HepG2 (cell line): ENCODE results near the gene GPX5. TPM values are rescaled to one million over a fixed set of nuclear protein-coding genes. Genes with fewer than 3 reads are reported as not detected.
A peak's percentile ranks its signal among the peaks of the same experiment; 100 is the strongest.

Experiments used
- ATF7-NPFF ChIP-seq: sonication (generic); formaldehyde crosslinking; IDR thresholded peaks from 2 replicates; pipeline ENCODE4 v1.8.1; 2023; ENCODE audit warnings: mild to moderate bottlenecking, low read depth, missing genetic modification reagents, moderate library complexity
- BHLHE40 ChIP-seq: IDR thresholded peaks from 2 replicates; pipeline ENCODE4 v1.6.1; 2011; ENCODE audit warnings: low read length, improper control_type of control experiment
- CCAR2 ChIP-seq: fragments of 200-400 bp; formaldehyde crosslinking; optimal IDR thresholded peaks from 2 replicates; pipeline ENCODE3; 2018; ENCODE audit warnings: low read depth, mild to moderate bottlenecking, low read length, moderate library complexity
- ELF3 ChIP-seq: IDR thresholded peaks from 2 replicates; pipeline ENCODE4 v1.6.1; 2016; ENCODE audit warnings: missing genetic modification reagents, missing compliant biosample characterization
- FOXO1 ChIP-seq: sonication (generic); formaldehyde crosslinking; IDR thresholded peaks from 2 replicates; pipeline ENCODE4 v1.4.0; 2020; ENCODE audit warnings: missing genetic modification reagents
- GATAD2A ChIP-seq: IDR thresholded peaks from 2 replicates; pipeline ENCODE4 v1.6.1; 2016
- KAT8 ChIP-seq: IDR thresholded peaks from 2 replicates; pipeline ENCODE4 v1.6.1; 2016; ENCODE audit warnings: missing genetic modification reagents, missing compliant biosample characterization
- KLF15 ChIP-seq: sonication (generic); formaldehyde crosslinking; IDR thresholded peaks from 2 replicates; pipeline ENCODE4 v1.8.1; 2023; ENCODE audit warnings: borderline replicate concordance, mild to moderate bottlenecking, inconsistent platforms, missing genetic modification reagents, mixed read lengths
- MXI1 ChIP-seq: IDR thresholded peaks from 3 replicates; pipeline ENCODE4 v1.6.1; 2012; ENCODE audit warnings: low read depth, low read length, inconsistent platforms, borderline replicate concordance
- PRMT3 ChIP-seq: sonication (generic); formaldehyde crosslinking; IDR thresholded peaks from 2 replicates; pipeline ENCODE4 v1.8.1; 2022; ENCODE audit warnings: low read depth, mild to moderate bottlenecking, moderate library complexity, missing genetic modification reagents, borderline replicate concordance
- RBAK ChIP-seq: sonication (generic); formaldehyde crosslinking; IDR thresholded peaks from 2 replicates; pipeline ENCODE4 v1.5.1; 2020; ENCODE audit warnings: mild to moderate bottlenecking, missing genetic modification reagents
- SATB2 ChIP-seq: sonication (generic); formaldehyde crosslinking; IDR thresholded peaks from 2 replicates; pipeline ENCODE4 v1.5.0; 2020; ENCODE audit warnings: missing genetic modification reagents
- SOX5 ChIP-seq: IDR thresholded peaks from 2 replicates; pipeline ENCODE4 v1.6.1; 2016; ENCODE audit warnings: borderline replicate concordance
- TBL1XR1 ChIP-seq: fragments of 150-350 bp; IDR thresholded peaks from 2 replicates; pipeline ENCODE4 v1.6.1; 2014; ENCODE audit warnings: borderline replicate concordance, low read length; ENCODE audit not compliant: partially characterized antibody
- THAP11 ChIP-seq: IDR thresholded peaks from 2 replicates; pipeline ENCODE4 v1.6.1; 2016; ENCODE audit warnings: missing biosample characterization, missing genetic modification reagents
- ZC3H4 ChIP-seq: sonication (generic); formaldehyde crosslinking; IDR thresholded peaks from 2 replicates; pipeline ENCODE4 v1.4.0; 2020; ENCODE audit warnings: missing genetic modification reagents, borderline replicate concordance
- ZNF12 ChIP-seq: sonication (generic); formaldehyde crosslinking; IDR thresholded peaks from 2 replicates; pipeline ENCODE4 v1.5.0; 2020; ENCODE audit warnings: missing genetic modification reagents
- ZNF224 ChIP-seq: sonication (generic); formaldehyde crosslinking; IDR thresholded peaks from 2 replicates; pipeline ENCODE4 v1.5.0; 2020; ENCODE audit warnings: mild to moderate bottlenecking, missing genetic modification reagents
- ZNF234 ChIP-seq: sonication (generic); formaldehyde crosslinking; conservative IDR thresholded peaks from 2 replicates; pipeline ENCODE4 v1.5.1; 2020; ENCODE audit warnings: mild to moderate bottlenecking, missing genetic modification reagents
- ZNF446 ChIP-seq: sonication (generic); formaldehyde crosslinking; IDR thresholded peaks from 2 replicates; pipeline ENCODE4 v1.5.0; 2020; ENCODE audit warnings: mild to moderate bottlenecking, missing genetic modification reagents
- ZNF614 ChIP-seq: IDR thresholded peaks from 2 replicates; pipeline ENCODE4 v1.6.1; 2018; ENCODE audit warnings: missing biosample characterization, missing genetic modification reagents, inconsistent platforms, borderline replicate concordance
- ZNF7 ChIP-seq: IDR thresholded peaks from 2 replicates; pipeline ENCODE4 v1.6.1; 2016; ENCODE audit warnings: missing biosample characterization, missing genetic modification reagents
- ZNF724P ChIP-seq: sonication (generic); formaldehyde crosslinking; IDR thresholded peaks from 2 replicates; pipeline ENCODE4 v1.8.0; 2022; ENCODE audit warnings: missing genetic modification reagents, borderline replicate concordance
- ZNF761 ChIP-seq: sonication (generic); formaldehyde crosslinking; conservative IDR thresholded peaks from 2 replicates; pipeline ENCODE4 v1.4.0; 2020; ENCODE audit warnings: mild to moderate bottlenecking, missing genetic modification reagents
- polyA plus RNA-seq, 8 experiments: library from polyadenylated mRNA; depleted of rRNA in 3 of 8; stranded (reverse) in 7 of 8; unstranded in 1 of 8; fragments of >200 nt; fragmentation: Illumina TruSeq in 4 of 8; extraction: Trizol in 4 of 8; gene quantifications; 2 replicates each; pipeline versions ENCODE4 v1.2.1 to v1.2.3, GENCODE V29; 2011 to 2016; ENCODE audit warnings: low read depth in 4 of 8, missing spikeins in 1 of 8, mixed read lengths in 1 of 8; ENCODE audit not compliant: insufficient read depth in 1 of 8
- total RNA-seq, 5 experiments: library from RNA; depleted of rRNA; stranded (reverse); fragments of >200 nt; fragmentation: Illumina TruSeq; extraction: Trizol; gene quantifications; 2 replicates each; pipeline ENCODE4 v1.2.3, GENCODE V29; 2016; ENCODE audit warnings: low read depth in 1 of 5
- TF ChIP-seq, protein P1 (sequence below): sonication (generic); formaldehyde crosslinking; conservative IDR thresholded peaks from 2 replicates; pipeline ENCODE4 v1.4.0; 2020; ENCODE audit warnings: missing genetic modification reagents
- TF ChIP-seq, protein P2 (sequence below): sonication (generic); formaldehyde crosslinking; IDR thresholded peaks from 2 replicates; pipeline ENCODE4 v1.4.0; 2020; ENCODE audit warnings: missing genetic modification reagents
- TF ChIP-seq, protein P3 (sequence below): sonication (generic); formaldehyde crosslinking; IDR thresholded peaks from 2 replicates; pipeline ENCODE4 v1.4.0; 2020; ENCODE audit warnings: missing genetic modification reagents

GPX5 gene
- total and polyA plus RNA-seq, 2 of the 13 experiments (the other 11 are each of a cell fraction or from before 2014, with no cell fraction given), result not detected

DNA sequence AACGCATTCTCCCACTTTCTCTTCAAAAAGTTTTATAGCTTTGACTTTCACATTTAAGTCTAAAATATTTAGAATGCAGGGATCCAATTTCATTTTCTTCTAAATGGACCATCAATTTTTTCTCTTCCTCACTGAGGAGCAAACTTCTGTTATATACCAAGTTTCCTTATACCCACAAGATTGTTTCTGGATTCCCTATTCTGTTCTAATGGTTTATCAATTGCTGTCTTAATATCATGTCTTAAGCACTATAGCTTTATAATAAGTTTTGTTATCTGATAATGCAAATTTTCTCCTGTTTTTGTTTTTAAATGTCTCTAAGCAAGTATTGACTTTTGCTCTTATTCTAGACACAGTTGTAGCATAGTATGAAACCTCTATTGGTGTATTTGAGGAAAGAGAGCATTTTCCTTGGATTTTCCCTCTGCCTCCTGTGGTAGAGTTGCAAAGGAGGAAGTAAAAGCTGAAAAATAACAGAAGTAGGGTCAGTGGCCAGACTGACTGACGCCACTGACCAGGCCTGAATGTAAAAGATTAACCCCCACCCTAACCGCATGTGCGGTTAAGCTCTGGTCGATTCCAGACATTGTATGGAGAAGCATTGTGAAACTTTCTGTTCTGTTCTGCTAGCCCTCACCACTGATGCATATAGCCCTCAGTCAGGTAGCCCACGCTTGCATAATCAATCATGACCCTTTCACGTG is 40.3 kb downstream of the GPX5 start (continued):
- TF ChIP-seq, protein P1, sequence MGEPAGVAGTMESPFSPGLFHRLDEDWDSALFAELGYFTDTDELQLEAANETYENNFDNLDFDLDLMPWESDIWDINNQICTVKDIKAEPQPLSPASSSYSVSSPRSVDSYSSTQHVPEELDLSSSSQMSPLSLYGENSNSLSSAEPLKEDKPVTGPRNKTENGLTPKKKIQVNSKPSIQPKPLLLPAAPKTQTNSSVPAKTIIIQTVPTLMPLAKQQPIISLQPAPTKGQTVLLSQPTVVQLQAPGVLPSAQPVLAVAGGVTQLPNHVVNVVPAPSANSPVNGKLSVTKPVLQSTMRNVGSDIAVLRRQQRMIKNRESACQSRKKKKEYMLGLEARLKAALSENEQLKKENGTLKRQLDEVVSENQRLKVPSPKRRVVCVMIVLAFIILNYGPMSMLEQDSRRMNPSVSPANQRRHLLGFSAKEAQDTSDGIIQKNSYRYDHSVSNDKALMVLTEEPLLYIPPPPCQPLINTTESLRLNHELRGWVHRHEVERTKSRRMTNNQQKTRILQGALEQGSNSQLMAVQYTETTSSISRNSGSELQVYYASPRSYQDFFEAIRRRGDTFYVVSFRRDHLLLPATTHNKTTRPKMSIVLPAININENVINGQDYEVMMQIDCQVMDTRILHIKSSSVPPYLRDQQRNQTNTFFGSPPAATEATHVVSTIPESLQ, result no peak
- TF ChIP-seq SATB2 (no peak), SOX5 (CRISPR knock-in tag) (peak; percentile 62; the same call in 1 of the 2 replicates), ZNF7 (0 out of 2 replicates have a peak, but pooled peaks have one; percentile 12), FOXO1 (CRISPR knock-in tag) (peak; percentile 20; the same call in 1 of the 2 replicates), TBL1XR1 (no peak), ZC3H4 (CRISPR knock-in tag) (no peak), KAT8 (peak; percentile 40; the same call in 1 of the 2 replicates), ZNF614 (0 out of 2 replicates have a peak, but pooled peaks have one; percentile 29), ATF7-NPFF (no peak), ELF3 (peak; percentile 100), ZNF224 (no peak), THAP11 (no peak), GATAD2A (CRISPR knock-in tag) (peak; percentile 48), MXI1 (0 out of 3 replicates have a peak, but pooled peaks have one; percentile 18), CCAR2 (no peak), ZNF12 (CRISPR knock-in tag) (peak; percentile 53; the same call in 1 of the 2 replicates), BHLHE40 (peak; percentile 41; the same call in 1 of the 2 replicates), ZNF446 (no peak), ZNF724P (CRISPR knock-in tag) (no peak), RBAK (no peak), ZNF761 (no peak), KLF15 (CRISPR knock-in tag) (no peak), ZNF234 (CRISPR knock-in tag) (no peak), PRMT3 (CRISPR knock-in tag) (no peak)
- TF ChIP-seq, protein P2, sequence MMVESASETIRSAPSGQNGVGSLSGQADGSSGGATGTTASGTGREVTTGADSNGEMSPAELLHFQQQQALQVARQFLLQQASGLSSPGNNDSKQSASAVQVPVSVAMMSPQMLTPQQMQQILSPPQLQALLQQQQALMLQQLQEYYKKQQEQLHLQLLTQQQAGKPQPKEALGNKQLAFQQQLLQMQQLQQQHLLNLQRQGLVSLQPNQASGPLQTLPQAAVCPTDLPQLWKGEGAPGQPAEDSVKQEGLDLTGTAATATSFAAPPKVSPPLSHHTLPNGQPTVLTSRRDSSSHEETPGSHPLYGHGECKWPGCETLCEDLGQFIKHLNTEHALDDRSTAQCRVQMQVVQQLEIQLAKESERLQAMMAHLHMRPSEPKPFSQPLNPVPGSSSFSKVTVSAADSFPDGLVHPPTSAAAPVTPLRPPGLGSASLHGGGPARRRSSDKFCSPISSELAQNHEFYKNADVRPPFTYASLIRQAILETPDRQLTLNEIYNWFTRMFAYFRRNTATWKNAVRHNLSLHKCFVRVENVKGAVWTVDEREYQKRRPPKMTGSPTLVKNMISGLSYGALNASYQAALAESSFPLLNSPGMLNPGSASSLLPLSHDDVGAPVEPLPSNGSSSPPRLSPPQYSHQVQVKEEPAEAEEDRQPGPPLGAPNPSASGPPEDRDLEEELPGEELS (CRISPR knock-in tag), result no peak
- TF ChIP-seq, protein P3, sequence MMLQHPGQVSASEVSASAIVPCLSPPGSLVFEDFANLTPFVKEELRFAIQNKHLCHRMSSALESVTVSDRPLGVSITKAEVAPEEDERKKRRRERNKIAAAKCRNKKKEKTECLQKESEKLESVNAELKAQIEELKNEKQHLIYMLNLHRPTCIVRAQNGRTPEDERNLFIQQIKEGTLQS (CRISPR knock-in tag), result no peak
